Measurements from ENCODE around the gene TBATA.

The TBATA gene

GRCh38 chr10:70745555-70745954 lies 39.6 kb downstream of the TBATA start:
- no peak for TF ChIP-seq CTCF (IDR thresholded peaks at IDR 0.05; ENCODE audit: control insufficient read depth, insufficient read depth, low read depth, low read length, missing control alignments)
- H3K4me3 ChIP-seq (ENCODE audit: control insufficient read depth, low read depth, low read length) = no peak overlapping the region
- DNase-seq (ENCODE audit: low read depth) = no peak

GRCh38 chr10:70744617-70745143 lies 40.5 kb downstream of the TBATA start:
- DNase-seq (ENCODE audit: low read depth) = no peak
- no peak for TF ChIP-seq CTCF (IDR thresholded peaks at IDR 0.05; ENCODE audit: control insufficient read depth, insufficient read depth, low read depth, low read length, missing control alignments)
- no peak overlapping the region for H3K4me3 ChIP-seq (ENCODE audit: control insufficient read depth, low read depth, low read length)

- TF ChIP-seq CTCF (IDR thresholded peaks at IDR 0.05; ENCODE audit: control insufficient read depth, insufficient read depth, low read depth, low read length, missing control alignments) = no peak
- H3K4me3 ChIP-seq (ENCODE audit: control insufficient read depth, low read depth, low read length) = no peak overlapping the region
- DNase-seq (ENCODE audit: low read depth) = no peak
These were observed 41.3 kb downstream of the TBATA start for GRCh38 chr10:70743879-70744278.

GRCh38 chr10:70743430-70743788 lies 41.8 kb downstream of the TBATA start:
- H3K4me3 ChIP-seq (ENCODE audit: control insufficient read depth, low read depth, low read length) = no peak overlapping the region
- no peak for TF ChIP-seq CTCF (IDR thresholded peaks at IDR 0.05; ENCODE audit: control insufficient read depth, insufficient read depth, low read depth, low read length, missing control alignments)
- DNase-seq (ENCODE audit: low read depth) = no peak

- H3K4me3 ChIP-seq (ENCODE audit: control insufficient read depth, low read depth, low read length) = no peak overlapping the region
- no peak for TF ChIP-seq CTCF (IDR thresholded peaks at IDR 0.05; ENCODE audit: control insufficient read depth, insufficient read depth, low read depth, low read length, missing control alignments)
- DNase-seq (ENCODE audit: low read depth) = no peak
These were observed 42.4 kb downstream of the TBATA start for GRCh38 chr10:70742537-70743429.

GRCh38 chr10:70740406-70741288 lies 44.5 kb downstream of the TBATA start:
- no peak overlapping the region for H3K4me3 ChIP-seq (ENCODE audit: control insufficient read depth, low read depth, low read length)
- TF ChIP-seq CTCF (IDR thresholded peaks at IDR 0.05; ENCODE audit: control insufficient read depth, insufficient read depth, low read depth, low read length, missing control alignments) = no peak
- DNase-seq (ENCODE audit: low read depth) = no peak

All from AG09309 (cell line).